PC-3 (cell line): ENCODE data around the gene PNMA1. TPM values are rescaled to one million over a fixed set of nuclear protein-coding genes. Genes with fewer than 3 reads are reported as not detected.

ENCODE experiments used
- ATAC-seq: fragments of 200-7000 bp; cut with Tn5 transposase; 2 replicates; pipeline ENCODE4 v1.9.1; 2020; ENCODE audit warnings: mild to moderate bottlenecking, moderate library complexity
- BruUV-seq: library from RNA; stranded (reverse); fragments of 400-500 nt; replicated peaks from 2 replicates; lab custom pipeline; 2021; lab: Mats Ljungman, UMichigan
- CTCF ChIA-PET: fragments of 300-600 bp; sonication (Branson Sonifier 250); formaldehyde crosslinking; loops from one replicate; lab custom pipeline; 2022; ENCODE audit warnings: antibody characterized with exemption; lab: Charles Lee
- POLR2A ChIA-PET: fragments of 300-600 bp; sonication (Branson Sonifier 250); formaldehyde crosslinking; loops from one replicate; lab custom pipeline; 2022; ENCODE audit warnings: antibody characterized with exemption; ENCODE audit not compliant: unreplicated experiment; lab: Charles Lee
- DNase-seq: peaks from one replicate; pipeline ENCODE4 v3.0.0-alpha.2; 2015
- H2AFZ ChIP-seq: fragments of 300-600 bp; sonication (generic); 2 replicates; pipeline ENCODE4 v1.6.0; 2016; ENCODE audit warnings: antibody characterized with exemption, low read length
- H3F3A ChIP-seq: fragments of 300-600 bp; sonication (generic); one replicate; pipeline ENCODE4 v1.6.0; 2017; ENCODE audit warnings: antibody characterized with exemption, low read length, control low read depth, mild to moderate bottlenecking; ENCODE audit not compliant: unreplicated experiment
- H3K27ac ChIP-seq: fragments of 300-600 bp; sonication (generic); 2 replicates; pipeline ENCODE4 v1.5.1; 2016; ENCODE audit warnings: mild to moderate bottlenecking, low read length
- H3K27me3 ChIP-seq: fragments of 300-600 bp; sonication (generic); 2 replicates; pipeline ENCODE4 v1.6.1; 2016; ENCODE audit warnings: low read length, mixed read lengths
- H3K36me3 ChIP-seq: fragments of 300-600 bp; sonication (generic); 2 replicates; pipeline ENCODE4 v1.6.1; 2016; ENCODE audit warnings: low read depth, mixed run types, low read length, mixed read lengths
- H3K4me1 ChIP-seq: fragments of 300-600 bp; sonication (generic); 2 replicates; pipeline ENCODE4 v1.5.1; 2016; ENCODE audit warnings: low read length; ENCODE audit not compliant: insufficient read depth
- H3K4me2 ChIP-seq: fragments of 300-600 bp; sonication (generic); 2 replicates; pipeline ENCODE4 v1.6.0; 2016; ENCODE audit warnings: low read length
- H3K4me3 ChIP-seq: fragments of 300-600 bp; sonication (generic); 2 replicates; pipeline ENCODE4 v1.5.1; 2016; ENCODE audit warnings: mild to moderate bottlenecking, low read length, mixed read lengths
- H3K79me2 ChIP-seq: fragments of 300-600 bp; sonication (generic); 2 replicates; pipeline ENCODE4 v1.6.1; 2017; ENCODE audit warnings: low read length, mixed read lengths
- H3K9ac ChIP-seq: fragments of 300-600 bp; sonication (generic); 2 replicates; pipeline ENCODE4 v1.6.0; 2016; ENCODE audit warnings: mild to moderate bottlenecking, low read length
- H3K9me2 ChIP-seq: fragments of 300-600 bp; sonication (generic); replicated peaks from 2 replicates; pipeline ENCODE4 v1.6.1; 2016; ENCODE audit warnings: mixed run types, low read length, mixed read lengths
- H3K9me3 ChIP-seq: fragments of 300-600 bp; sonication (generic); 2 replicates; pipeline ENCODE4 v1.6.1; 2016; ENCODE audit warnings: low read length, mixed read lengths
- H4K20me1 ChIP-seq: fragments of 300-600 bp; sonication (generic); 2 replicates; pipeline ENCODE4 v1.6.1; 2016; ENCODE audit warnings: low read length, mixed read lengths
- CTCF ChIP-seq: fragments of 300-600 bp; sonication (generic); conservative IDR thresholded peaks from 2 replicates; pipeline ENCODE4 v1.5.1; 2017; ENCODE audit warnings: antibody characterized with exemption, low read depth, mild to moderate bottlenecking, low read length
- EZH2 ChIP-seq: fragments of 300-600 bp; sonication (generic); IDR thresholded peaks from one replicate; pipeline ENCODE4 v1.6.1; 2017; ENCODE audit warnings: antibody characterized with exemption, mild to moderate bottlenecking, low read length; ENCODE audit not compliant: unreplicated experiment
- EZH2phosphoT487 ChIP-seq: fragments of 300-600 bp; sonication (generic); IDR thresholded peaks from 2 replicates; pipeline ENCODE4 v1.6.1; 2018; ENCODE audit warnings: mild to moderate bottlenecking, antibody characterized with exemption, low read length, borderline replicate concordance
- intact Hi-C: fragments of 100-400 bp; cut with micrococcal nuclease; formaldehyde crosslinking; loops from 2 replicates; pipeline ENCODE4 v1.9.0; 2023
- total RNA-seq: library from RNA; depleted of rRNA; stranded (reverse); fragments of >200 nt; gene quantifications from 2 replicates; pipeline ENCODE4 v1.2.3, GENCODE V29; 2014

Gene PNMA1
- total RNA-seq, 1 experiment from 2014 or later: 30.8 TPM

GRCh38 chr14:73744874-73745529 lies 30.8 kb upstream of the PNMA1 start:
- intact Hi-C loops: no loop called here
- peak; percentile 66 for ATAC-seq
- peak overlapping the region; percentile 20; the same call in 1 of the 2 replicates for H3K9ac ChIP-seq
- ChIA-PET CTCF (interaction anchor here (0.6 to 1.1 kb wide), 2 partner anchors 13 to 58 kb away, joined by 4 to 6 read pairs; no protein-coding TSS in a partner anchor), POLR2A (interaction anchor here (0.5 kb wide), 1 partner anchor 13 kb away, joined by 3 read pairs; no protein-coding TSS in a partner anchor)
- H3K4me1 ChIP-seq: peaks cover 73% of the 10 kb centered on the region
- DNase-seq: peak; percentile 91
- no peaks in the 10 kb centered on the region for H3K9me2 ChIP-seq
- BruUV-seq: no TSS peak
- peak overlapping the region; percentile 76 for H3K27ac ChIP-seq
- peaks cover 97% of the 10 kb centered on the region for H3K79me2 ChIP-seq
- TF ChIP-seq CTCF (no peak), EZH2 (no peak), EZH2phosphoT487 (no peak)
- peaks cover 4% of the 10 kb centered on the region for H3F3A ChIP-seq
- peak overlapping the region; percentile 4; the same call in 1 of the 2 replicates for H3K4me3 ChIP-seq
- H2AFZ ChIP-seq: no peak overlapping the region
- peaks cover 55% of the 10 kb centered on the region for H4K20me1 ChIP-seq
- no peaks in the 10 kb centered on the region for H3K27me3 ChIP-seq
- no peaks in the 10 kb centered on the region; the same call in 1 of the 2 replicates for H3K36me3 ChIP-seq
- peak overlapping the region; percentile 71 for H3K4me2 ChIP-seq
- H3K9me3 ChIP-seq: no peaks in the 10 kb centered on the region

GRCh38 chr14:73744175-73744867 lies 30.1 kb upstream of the PNMA1 start:
- H3K4me3 ChIP-seq: no peak overlapping the region; the same call in 1 of the 2 replicates
- no peak for TF ChIP-seq EZH2
- TF ChIP-seq EZH2phosphoT487: no peak
- TF ChIP-seq CTCF: no peak
- no peaks in the 10 kb centered on the region for H3K9me3 ChIP-seq
- peaks cover 4% of the 10 kb centered on the region for H3F3A ChIP-seq
- peak overlapping the region; percentile 20; the same call in 1 of the 2 replicates for H3K9ac ChIP-seq
- no peak for DNase-seq
- peak overlapping the region; percentile 71 for H3K4me2 ChIP-seq
- H3K36me3 ChIP-seq: peaks cover 4% of the 10 kb centered on the region; the same call in 1 of the 2 replicates
- POLR2A ChIA-PET: no interaction called here
- intact Hi-C loops: no loop called here
- no TSS peak for BruUV-seq
- H3K9me2 ChIP-seq: no peaks in the 10 kb centered on the region
- H4K20me1 ChIP-seq: peaks cover 53% of the 10 kb centered on the region
- CTCF ChIA-PET: interaction anchor here (1.1 kb wide), 1 partner anchor 14 kb away, joined by 4 read pairs; no protein-coding TSS in a partner anchor
- peaks cover 97% of the 10 kb centered on the region for H3K79me2 ChIP-seq
- H3K4me1 ChIP-seq: peaks cover 78% of the 10 kb centered on the region
- H3K27me3 ChIP-seq: no peaks in the 10 kb centered on the region
- no peak for ATAC-seq
- H2AFZ ChIP-seq: no peak overlapping the region
- peak overlapping the region; percentile 76 for H3K27ac ChIP-seq
